Dermis microvascular lymphatic vessel endothelial cell (primary cell): ENCODE data around the gene MRTFA. TPM values are rescaled to one million over a fixed set of nuclear protein-coding genes. Genes with fewer than 3 reads are reported as not detected.
"Not testable (repeated sequence)": the region's sequence is repeated elsewhere in the genome, so short reads cannot be mapped to it uniquely, and the experiment has no call there.

Experiments
- DNase-seq, 2 donors: peaks; one replicate each; pipeline versions ENCODE4 v3.0.0 to v3.0.0-alpha.2; 2010; ENCODE audit warnings: low read depth in 2 of 2
- total RNA-seq: library from RNA; depleted of rRNA; stranded (reverse); fragments of >200 nt; gene quantifications from 2 replicates; pipeline ENCODE4 v1.2.1, GENCODE V29; 2014

Gene MRTFA
- total RNA-seq, 1 donor from 2014 or later = 12.8 TPM

DNA sequence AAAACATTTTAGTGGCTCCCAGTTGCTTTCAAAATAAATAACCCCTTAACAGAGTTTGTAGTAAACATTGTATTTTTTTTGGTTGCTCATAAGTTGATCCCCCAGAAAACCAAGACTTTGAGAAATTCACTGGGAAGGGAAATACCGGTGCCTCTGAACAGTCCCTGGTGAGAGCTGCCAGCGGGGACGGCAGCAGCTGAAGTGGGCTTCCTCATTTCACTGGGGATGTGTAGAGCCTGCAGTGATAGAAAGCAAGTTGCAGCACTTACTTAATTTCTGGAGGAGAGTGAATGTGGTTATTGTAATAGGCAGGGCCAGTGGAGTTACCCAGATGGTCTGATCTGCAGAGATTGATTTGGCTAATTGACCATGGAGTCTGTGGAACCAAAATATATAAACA is 24.2 kb upstream of the MRTFA start:
- no peak for DNase-seq

DNA sequence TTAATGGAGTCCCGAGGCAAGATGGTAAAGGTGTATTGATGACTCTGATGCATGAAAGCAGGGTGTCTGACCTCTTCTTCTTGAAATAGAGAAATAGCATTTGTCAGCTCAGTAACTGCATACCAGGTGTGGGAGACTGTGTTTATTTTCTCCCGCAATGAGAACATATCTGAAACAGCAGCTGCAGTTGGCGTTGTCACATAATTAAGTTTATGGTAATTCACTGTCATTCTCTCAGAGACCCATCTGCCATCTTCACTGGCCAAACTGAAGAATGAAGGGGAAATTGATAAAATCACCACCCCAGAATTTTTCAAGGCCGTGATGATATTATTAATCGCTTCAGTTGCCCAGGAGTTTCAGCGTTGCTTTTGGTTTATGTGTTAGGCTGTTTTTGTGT is 22.6 kb upstream of the MRTFA start:
- no peak for DNase-seq

DNA sequence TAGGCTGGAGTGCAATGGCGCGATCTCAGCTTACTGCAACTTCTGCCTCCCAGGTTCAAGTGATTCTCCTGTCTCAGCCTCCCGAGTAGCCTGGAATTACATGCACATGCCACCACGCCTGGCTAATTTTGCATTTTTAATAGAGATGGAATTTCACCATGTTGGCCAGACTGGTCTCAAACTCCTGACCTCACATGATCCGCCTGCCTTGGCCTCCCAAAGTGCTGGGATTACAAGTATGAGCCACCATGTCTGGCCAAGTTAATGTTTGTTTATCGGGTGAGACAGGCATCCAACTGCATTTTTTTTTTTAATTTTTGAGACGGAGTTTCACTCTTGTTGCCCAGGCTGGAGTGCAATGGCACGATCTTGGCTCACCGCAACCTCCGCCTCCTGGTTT is 20.1 kb upstream of the MRTFA start:
- not testable (repeated sequence) for DNase-seq

DNA sequence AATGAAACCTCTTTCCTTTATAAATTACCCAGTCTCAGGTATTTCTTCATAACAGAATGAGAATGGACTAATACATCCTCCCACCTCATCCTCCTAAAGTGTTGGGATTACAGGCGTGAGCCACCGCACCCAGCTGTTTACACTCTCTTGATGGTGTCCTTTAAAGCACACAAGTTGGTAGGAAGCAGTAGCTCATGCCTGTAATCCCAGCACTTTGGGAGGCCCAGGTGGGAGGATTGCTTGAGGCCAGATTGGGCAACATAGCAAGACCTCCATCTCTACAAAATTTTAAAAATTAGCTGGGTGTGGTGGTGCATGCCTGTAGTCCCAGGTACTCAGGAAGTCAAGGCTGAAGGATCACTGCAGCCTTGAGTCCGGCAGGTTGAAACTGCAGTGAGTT is 19.4 kb upstream of the MRTFA start:
- not testable (repeated sequence) for DNase-seq

DNA sequence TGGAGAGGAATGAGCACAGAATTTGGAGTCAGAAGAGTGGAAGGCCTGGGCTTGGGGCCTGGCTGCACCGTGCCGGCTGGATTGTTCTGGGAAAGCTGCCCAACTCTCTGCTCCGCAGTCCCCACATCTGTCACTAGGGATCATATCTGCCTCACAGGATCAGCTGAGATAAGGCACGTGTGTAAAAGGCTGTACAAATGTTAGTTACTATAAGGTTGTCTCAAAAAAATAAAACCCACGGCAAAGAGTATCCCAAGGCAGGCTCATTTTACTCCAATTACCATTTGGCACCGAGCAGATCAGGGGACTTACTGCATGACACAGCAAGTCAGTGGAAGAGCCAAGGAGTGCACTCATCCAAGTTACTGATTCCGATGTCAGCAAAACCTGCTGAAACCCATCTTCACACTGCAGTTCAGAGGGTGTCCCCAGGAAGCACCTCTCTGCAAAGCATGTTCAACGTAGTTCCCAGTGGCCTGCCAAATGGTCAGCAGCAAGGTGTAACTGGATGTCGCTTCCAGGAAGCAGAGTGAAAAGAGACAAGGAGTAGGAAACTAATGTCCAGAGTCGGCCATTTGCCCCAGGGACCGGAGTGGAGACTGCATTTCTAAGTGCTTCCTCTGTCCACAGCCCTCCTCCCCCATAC is 18.1 kb upstream of the MRTFA start:
- peak; percentile 61 to 66 for DNase-seq

DNA sequence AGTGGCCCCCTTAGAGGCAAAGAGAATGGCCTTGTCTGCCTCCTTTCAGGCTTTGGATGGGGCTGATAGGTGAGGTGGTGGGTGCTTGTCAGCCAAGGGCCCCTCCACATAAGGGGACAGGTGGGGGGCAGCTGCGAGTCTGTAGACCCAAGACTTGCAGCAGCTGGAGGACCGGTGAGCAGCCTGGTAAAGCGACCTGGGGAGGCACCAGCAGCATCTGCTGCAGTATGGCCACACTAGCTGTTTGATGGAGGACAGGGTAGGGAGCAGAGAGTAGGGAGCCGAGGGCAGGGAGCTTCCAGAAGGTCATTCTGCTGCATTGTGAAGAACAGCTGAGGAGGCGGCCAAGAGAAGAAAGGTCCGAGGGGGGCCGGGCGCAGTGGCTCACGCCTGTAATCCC is 16.8 kb upstream of the MRTFA start:
- DNase-seq = no peak

DNA sequence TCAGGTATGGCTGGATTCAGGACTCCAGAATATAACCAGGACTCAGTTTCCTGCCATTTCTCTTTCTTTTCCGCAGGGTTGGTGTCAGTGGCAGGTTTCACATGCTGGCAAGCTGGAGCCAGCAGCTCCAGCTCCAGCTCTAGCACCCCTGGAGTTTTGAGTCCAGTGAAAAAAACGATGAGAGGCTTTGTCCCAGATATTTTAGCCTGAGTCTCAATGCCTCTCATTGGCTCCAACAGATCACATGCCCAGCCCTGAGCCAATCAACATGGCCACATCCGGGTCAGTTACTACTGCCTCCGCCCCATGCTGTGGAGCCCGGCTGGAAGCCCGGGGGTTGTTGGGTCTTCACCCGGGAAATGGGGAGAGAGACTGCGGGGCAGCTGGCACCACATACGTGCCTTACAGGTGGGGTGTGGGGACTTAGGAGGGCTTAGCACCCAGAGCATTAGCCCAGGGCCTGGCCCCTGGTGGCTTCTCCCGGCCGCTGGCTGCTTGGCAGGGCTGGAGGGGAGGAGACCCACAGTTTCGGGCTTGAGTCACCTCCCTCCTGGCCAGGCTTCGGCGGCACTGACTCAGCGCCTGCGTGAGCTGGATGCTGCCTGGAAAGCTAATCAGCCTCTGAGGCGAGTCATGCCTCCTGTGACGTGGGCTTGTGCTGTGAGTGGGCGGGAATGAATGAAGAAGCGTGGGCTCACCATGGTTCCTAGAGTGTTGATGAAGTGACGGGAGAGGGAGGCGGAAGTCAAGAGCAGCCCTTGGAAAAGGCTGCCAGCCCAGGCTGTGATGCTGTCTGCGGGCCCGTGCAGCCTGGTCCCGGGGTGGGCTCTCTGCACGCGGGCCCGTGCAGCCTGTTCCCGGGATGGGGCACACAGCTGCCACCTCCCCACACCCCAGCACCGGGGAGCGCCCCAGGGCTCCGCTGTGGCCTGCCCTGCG is 15.3 kb upstream of the MRTFA start:
- peak; percentile 93 to 98 for DNase-seq

DNA sequence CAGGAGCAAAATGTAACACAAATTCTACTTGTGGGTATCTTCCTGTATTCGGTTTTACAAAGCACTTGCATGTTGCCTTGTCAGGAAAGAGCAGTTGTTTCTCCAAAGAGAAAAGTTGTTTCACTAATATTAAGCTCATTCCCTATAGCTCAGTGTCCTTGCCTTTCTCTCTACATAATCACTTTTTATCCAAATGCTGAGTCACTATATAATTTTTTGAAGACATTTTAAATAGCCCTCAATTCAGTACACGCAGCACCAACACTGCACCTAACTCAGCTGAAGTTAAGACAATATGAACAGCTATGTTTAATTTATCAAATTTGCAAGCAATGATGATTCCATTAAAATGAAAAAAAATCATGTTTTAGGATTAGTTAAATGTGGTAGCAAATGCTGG is 14.5 kb upstream of the MRTFA start:
- no peak for DNase-seq

DNA sequence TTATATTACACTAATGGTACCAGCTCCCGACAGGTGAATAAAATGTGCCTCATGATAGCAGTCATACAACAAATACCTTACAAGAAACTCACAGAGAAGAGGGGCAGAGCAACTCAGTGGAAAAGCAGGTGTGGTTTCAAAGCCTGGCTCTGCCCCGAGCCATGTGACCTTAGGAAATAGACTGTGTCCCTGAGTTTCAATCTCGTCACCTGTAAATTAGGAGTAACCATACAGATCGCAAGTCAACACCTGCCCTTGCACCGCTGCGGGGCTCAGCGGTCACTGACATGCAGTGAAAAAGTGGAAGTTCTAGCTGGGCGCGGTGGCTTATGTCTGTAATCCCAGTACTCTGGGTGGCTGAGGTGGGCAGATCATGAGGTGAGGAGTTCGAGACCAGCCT is 11.9 kb upstream of the MRTFA start:
- no peak for DNase-seq

DNA sequence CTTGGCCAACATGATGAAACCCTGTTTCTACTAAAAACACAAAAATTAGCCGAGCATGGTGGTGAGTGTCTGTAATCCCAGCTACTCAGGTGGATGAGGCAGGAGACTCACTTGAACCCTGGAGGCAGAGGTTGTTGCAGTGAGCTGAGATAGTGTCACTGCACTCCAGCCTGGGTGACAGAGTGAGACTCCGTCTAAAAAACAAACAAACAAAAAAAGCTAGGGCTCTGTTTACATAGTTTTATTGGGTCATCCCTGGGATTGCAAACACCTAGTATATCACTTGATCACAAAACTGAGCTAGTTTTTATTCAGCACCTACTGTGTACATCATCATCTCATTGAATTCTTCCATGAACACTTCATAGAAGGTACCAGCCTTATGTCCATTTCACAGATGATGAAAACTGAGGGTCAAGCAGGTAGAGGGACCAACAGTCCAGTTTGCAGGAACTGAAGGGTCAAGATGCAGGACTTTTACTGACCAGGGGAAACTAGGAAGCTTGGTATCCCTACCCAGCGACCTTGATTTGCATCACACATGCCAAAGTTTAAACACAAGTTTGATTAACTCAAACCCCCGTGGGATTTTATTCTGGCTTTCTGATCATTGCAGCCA is 9.2 kb upstream of the MRTFA start:
- DNase-seq = no peak

DNA sequence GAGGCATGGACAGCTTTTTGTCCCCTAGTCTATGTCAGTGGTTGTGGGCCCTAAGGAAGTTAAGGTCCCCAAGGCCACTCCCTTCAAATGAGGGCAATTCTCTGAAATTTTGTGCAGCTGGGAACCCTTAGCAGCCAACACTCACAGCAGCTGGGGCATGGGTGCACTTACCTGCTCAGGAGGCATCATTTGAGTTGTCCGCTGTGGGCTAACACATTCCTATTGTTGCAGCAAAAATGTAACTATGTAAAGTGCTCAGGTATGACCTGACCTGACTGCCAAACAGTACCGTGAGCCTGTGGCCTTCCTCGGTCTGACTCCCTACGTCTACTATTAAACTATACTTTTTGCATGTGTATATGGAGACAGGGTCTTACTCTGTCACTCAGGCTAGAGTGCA is 5.8 kb upstream of the MRTFA start:
- DNase-seq = no peak

DNA sequence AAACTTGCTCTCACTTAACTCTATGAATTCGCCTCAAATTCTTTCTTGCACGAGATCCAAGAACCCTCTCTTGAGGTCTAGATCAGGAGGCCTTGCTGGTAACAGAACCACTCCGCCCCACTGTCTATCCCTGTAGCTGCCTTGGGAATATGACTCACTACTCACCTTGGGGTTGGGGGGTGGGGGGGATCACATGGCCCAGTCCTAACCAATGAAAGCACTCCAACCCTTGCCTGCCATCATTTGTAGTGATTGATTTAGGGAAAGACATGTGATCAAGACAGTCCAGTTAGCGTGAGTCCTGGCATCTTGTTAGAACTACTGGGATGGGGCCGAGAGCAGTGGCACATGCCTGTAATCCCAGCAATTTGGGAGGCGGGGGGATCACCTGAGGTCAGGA is 4.8 kb upstream of the MRTFA start:
- DNase-seq = no peak

DNA sequence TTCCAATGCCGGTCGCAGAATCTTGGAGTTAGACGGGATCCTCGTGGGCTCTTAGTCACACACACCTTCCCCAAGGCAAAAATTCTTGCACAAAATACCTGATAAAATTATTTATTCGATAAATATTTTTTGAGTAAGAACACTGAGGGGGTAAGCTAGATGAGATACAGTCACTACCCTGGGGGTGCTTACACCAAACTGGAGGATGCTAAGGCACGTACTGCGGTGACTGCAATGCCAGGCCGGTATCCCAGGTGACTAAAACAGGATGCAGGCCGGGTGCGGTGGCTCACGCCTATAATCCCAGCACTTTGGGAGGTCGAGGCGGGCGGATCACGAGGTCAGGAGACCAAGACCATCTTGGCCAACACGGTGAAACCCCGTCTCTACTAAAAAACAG is 1.7 kb upstream of the MRTFA start:
- DNase-seq = no peak

DNA sequence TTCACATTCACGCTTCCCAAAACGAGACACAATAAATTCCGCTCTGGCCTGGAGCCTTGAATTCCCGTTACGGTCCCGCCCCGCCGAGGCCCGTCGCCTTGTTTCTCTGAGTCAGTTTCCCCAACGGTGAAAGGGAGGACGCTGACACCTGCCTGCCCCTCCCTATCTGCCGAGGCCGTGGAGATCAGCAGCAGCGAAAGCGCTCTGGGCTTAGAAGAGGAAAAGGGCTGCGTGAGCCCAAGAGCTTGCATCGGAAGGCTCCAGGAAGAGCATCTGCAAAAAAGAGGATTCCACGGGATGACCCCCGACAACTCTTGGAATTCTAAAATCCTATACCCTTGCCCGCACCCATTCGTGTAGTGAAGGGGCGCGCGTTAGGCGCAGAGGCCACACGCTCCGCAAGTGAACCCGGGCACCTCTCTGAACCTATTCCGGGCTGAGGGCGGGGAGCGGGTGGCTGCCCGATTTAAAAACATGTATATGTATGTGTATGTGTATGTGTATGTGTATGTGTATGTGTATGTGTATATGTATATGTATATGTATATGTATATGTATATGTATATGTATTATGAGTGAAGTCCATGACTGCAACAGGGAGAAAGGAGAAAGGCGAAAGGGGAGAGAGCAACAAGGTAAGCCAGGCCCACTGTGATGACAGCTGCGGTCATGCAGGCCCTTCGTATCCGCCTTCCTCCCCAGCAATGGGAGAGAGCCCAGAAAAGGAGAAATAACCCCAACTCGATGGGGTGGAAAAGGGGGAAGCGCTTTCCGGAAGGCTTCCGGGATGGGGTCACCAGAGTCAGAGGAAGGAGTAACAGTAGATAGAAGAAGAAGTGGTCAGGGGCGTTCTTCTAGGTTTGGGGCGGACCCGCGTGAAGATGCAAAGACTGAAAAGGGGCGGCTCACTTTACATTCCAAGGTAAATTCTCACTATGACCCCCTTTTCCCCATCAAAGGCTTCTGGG is 948 bp upstream of the MRTFA start:
- DNase-seq = no peak

DNA sequence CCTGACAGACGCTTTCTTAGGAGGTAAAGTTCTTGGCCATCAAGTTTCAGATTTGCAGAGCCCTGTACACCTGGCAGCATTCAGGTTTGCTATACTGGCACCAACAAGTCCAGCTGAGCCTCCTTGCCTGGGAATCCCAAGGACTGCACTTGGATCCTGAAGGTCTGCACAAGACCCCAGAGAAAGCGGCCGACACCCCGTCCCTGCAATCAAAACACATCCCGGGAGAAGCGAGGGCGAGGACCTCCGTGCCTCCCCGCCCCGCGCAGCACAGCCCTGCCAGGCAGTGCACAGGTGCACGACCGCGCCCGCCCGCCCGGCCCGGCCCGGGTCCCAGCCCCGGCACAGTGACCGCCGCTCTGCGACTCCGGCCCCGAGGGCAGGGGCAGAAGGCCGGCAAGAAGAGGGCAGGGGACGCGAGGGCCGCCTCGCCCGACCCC is 559 bp downstream of the MRTFA start:
- DNase-seq = peak in 1 of 2 donors; percentile 10

DNA sequence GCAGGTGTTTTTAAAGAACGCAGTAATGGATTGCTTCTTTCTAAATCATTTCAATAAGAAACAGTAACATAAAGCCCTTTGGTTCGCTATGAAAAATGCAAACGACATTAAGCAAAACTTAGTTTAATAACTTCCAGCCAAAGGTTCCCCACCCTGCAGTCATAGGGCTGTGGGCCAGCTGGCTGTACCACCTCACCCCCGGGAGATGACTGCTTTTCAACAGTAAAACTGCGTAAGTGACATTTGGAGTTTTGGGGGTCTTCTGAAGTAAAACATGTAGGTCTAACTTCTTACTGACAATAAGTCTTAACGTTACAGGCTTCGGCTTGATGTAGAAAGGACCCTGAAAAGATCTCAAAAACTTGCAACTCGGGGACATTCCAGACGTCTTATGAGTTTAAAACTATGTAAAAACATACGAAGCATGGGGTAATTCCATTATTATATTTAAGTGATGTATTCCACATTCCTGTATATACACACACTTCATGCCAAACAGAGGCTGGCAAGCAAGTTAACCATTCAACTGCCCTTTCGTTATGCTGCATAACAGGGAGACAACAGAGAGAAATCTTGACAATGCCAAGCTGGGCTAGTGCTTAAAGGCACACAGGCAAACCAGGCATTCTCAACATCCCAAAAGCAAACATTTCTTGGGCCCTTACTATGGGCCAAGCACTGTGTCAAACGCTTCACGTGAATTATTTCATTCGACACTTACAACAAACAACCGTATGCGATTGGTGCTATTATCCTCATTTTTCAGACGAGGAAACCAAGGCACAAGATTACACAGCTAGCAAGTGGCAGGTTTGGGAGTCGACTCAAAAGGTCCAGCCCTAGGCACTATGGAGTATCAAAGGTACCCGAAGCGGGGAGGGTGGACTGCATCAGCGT is 1.2 kb downstream of the MRTFA start:
- DNase-seq = no peak

DNA sequence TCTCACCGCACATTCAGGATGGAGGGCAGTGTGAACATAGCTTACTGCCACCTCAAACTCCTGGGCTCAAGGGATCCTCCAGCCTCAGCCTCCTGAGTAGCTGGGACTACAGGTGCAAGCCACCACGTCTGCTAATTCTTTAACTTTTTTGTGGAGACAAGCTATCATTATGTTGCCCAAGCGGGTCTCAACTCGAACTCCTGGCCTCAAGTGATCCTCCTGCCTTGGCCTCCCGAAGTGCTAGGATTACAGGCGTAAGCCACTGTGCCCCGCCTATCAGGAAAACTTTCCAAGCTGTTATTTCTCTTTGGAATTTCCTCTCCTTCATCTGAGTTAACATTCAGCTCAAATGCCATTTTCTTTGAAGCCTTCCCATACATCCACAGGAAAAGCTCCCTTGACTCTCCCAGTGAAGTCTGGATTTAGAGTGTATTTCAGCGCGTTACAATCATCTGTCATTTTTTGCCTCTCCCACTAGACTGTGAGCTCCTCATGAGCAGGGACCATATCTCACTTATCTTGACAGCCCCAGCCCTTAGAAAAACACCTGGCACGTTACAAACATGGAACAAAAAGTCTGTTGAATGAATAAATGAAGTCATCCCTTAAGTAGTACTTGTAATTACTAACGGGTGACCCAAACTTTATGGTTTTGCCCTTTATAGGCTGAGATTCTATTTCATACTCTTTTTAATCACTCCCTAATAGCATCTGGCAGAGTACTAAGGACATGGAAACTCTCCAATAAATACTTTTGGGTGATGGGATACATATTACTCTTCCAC is 2.2 kb downstream of the MRTFA start:
- DNase-seq = no peak

DNA sequence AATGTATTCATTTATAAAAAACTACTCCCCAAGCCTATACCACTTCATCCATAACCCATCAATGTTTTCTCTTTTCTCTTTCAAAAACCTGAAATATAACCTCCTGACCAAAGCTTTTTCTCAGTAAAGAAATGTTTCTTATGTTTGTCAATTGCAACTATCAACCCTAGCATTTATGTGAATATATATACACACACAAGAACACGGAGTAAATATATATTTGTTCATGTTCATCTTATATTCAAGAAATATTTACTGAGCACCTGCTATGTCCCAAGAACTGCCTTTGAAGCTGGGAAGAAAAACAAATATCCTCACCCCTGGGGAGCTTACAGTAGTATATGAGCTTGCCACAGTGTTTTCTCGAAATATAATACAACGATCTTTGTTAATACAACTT is 3.5 kb downstream of the MRTFA start:
- DNase-seq = no peak

DNA sequence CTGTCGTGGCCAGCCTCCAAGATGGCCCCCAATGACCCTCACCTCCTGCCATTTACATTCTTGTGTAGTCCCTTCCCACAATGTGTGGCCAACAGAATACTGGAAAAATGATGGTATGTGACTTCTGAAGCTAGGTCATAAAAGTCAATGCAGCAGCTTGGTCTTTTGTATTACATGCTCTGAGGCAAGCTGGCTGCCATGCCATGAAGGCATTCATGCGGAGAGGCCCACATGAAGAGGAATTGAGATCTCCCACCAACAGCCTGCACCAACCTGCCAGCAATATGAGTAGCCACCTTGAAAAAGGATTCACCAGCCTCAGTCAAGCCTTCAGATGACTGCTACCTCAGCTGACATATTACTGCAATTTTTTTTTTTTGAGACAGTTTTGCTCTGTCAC is 4.6 kb downstream of the MRTFA start:
- no peak for DNase-seq
